ENCODE data around the gene SPTB. TPM values are rescaled to one million over a fixed set of nuclear protein-coding genes. Genes with fewer than 3 reads are reported as not detected.

Gene SPTB
- total RNA-seq, 1 donor from 2014 or later, result 14.9 TPM

DNA sequence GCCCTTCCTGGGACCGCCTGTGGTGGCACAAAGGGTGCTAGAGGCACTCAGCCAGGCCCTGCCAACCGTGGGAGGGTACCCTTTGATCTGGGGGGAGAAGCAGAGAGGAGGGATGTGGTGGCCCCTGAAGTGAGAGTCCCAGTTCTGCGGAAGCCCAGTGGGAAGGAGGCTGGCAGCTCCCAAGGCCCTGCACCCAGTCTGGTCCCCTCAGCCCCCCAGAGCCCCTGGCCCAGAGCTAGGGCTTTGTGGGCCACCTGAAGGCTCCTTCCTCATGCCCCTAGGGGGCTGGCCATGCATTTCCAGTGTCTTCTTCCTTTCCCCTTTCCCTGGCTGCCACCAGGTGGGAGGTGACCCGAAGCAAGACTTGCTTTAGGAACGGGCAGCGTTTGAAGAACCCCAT is 131.2 kb downstream of the SPTB start:
- DNase-seq (ENCODE audit: low spot score in 2 of 2), result no peak
- peak overlapping the region; percentile 17 to 78 for H3K27ac ChIP-seq
- no peaks in the 10 kb centered on the region for H3K27me3 ChIP-seq
- peaks cover 4 to 26% of the 10 kb centered on the region in 2 donors for H3K36me3 ChIP-seq
- H3K4me1 ChIP-seq, result peaks cover 6 to 25% of the 10 kb centered on the region in 2 donors
- no peak overlapping the region for H3K4me3 ChIP-seq
- no peak for TF ChIP-seq CTCF (IDR thresholded peaks at IDR 0.05)
- intact Hi-C loops (cut with DNase I), result loop anchor here (5.0 kb wide), 3 partner anchors 41 to 206 kb away; partner anchors contain the start of gene HSPA2
- H3K9me3 ChIP-seq, result no peaks in the 10 kb centered on the region

- no peak for DNase-seq (ENCODE audit: low spot score in 2 of 2)
- intact Hi-C loops (cut with DNase I), result loop anchor here (2.0 to 5.0 kb wide), 4 partner anchors 40 to 205 kb away; partner anchors contain the start of gene HSPA2
- Histone ChIP-seq H3K9me3 (no peaks in the 10 kb centered on the region), H3K27ac (peak overlapping the region; percentile 78 to 84), H3K27me3 (no peaks in the 10 kb centered on the region), H3K4me3 (no peak overlapping the region), H3K4me1 (peaks cover 6 to 25% of the 10 kb centered on the region in 2 donors), H3K36me3 (peaks cover 16 to 38% of the 10 kb centered on the region in 2 donors)
- no peak for TF ChIP-seq CTCF (IDR thresholded peaks at IDR 0.05)
These were observed 132.4 kb downstream of the SPTB start for GRCh38 chr14:64747327-64747726.

DNA sequence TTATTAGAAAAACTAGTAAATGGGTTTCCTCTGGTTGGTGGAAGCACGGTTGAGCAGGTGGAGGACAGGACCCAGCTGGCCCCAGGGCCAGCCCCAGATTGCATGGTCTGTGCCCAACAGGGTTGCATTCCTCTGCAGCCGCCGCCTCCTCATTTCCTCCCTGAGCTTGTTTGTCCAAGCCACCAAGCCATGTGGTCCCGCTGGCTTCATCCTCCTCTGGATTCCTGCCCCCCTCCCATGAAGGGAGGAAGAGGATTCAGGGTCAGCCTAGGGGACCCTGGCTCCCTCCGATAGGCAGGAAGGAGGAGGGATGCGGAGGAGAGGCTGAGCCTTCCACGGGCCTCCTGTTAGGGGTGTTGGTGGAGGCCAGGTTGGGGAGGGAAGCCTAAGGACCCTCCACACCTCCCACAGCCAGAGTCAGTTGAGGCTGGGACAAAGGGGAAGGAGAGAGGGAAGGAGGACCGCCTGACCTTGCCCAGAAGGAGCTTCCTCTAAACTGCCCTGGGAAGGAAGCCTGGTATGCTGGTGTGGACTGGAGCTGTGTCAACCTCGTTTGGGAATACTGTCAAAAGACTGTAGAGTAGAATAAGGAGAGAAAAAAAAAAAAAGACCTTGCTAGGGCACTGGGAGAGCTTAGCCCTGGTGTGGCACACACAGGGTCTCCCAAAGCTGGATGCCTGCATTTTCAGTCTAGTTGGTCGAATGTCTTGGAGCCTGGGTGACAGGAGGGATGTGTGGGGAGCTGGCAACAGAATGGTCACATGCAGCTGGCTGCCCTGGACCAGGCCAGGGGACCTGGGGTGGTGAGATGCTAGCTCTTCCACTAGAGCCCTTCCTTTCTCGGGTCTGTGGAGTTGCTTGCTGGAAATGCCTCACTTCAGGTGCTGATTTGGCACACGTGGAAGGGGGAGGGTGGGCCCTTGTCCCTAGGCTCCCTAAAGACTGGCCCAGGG is 133.1 kb downstream of the SPTB start:
- Histone ChIP-seq H3K9me3 (no peaks in the 10 kb centered on the region), H3K4me3 (no peak overlapping the region), H3K27ac (peak overlapping the region; percentile 78 to 84), H3K4me1 (peaks cover 6 to 25% of the 10 kb centered on the region in 2 donors), H3K36me3 (peaks cover 24 to 46% of the 10 kb centered on the region in 2 donors), H3K27me3 (no peaks in the 10 kb centered on the region)
- no peak for DNase-seq (ENCODE audit: low spot score in 2 of 2)
- TF ChIP-seq CTCF (IDR thresholded peaks at IDR 0.05), result no peak
- intact Hi-C loops (cut with DNase I), result loop anchor here (1.0 to 5.0 kb wide), 5 partner anchors 18 to 204 kb away; partner anchors contain the start of gene HSPA2

- Histone ChIP-seq H3K4me3 (no peak overlapping the region), H3K27me3 (no peaks in the 10 kb centered on the region), H3K27ac (peak overlapping the region; percentile 78 to 84), H3K36me3 (peaks cover 34 to 55% of the 10 kb centered on the region in 2 donors), H3K4me1 (peaks cover 6 to 25% of the 10 kb centered on the region in 2 donors), H3K9me3 (no peaks in the 10 kb centered on the region)
- DNase-seq (ENCODE audit: low spot score in 2 of 2), result no peak
- intact Hi-C loops (cut with DNase I), result loop anchor here (1.0 to 5.0 kb wide), 5 partner anchors 19 to 203 kb away; partner anchors contain the start of gene HSPA2
- peak in 1 of 3 experiments; percentile 26 for TF ChIP-seq CTCF (IDR thresholded peaks at IDR 0.05)
These were observed 134.1 kb downstream of the SPTB start for GRCh38 chr14:64745511-64746091.

DNA sequence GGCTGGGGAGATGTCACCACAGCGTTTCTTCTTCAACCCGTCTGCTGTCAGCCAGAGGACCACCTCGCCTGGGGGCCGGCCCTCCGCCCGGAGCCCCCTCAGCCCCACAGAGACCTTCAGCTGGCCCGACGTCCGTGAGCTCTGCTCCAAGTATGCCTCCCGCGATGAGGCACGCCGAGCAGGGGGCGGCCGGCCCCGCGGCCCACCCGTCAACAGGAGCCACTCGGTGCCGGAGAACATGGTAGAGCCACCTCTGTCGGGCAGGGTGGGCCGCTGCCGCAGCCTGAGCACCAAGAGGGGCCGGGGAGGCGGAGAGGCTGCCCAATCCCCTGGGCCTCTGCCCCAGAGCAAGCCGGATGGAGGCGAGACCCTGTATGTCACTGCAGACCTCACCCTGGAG is 136.6 kb downstream of the SPTB start:
- Histone ChIP-seq H3K36me3 (peaks cover 51 to 71% of the 10 kb centered on the region in 2 donors), H3K27me3 (no peaks in the 10 kb centered on the region), H3K27ac (peak overlapping the region; percentile 24 to 27), H3K9me3 (no peaks in the 10 kb centered on the region), H3K4me1 (peaks cover 6 to 28% of the 10 kb centered on the region in 2 donors), H3K4me3 (no peak overlapping the region)
- TF ChIP-seq CTCF (IDR thresholded peaks at IDR 0.05), result no peak
- DNase-seq (ENCODE audit: low spot score in 2 of 2), result no peak
- intact Hi-C loops (cut with DNase I), result no loop called here

Data from ascending aorta (tissue), 2 donors.